Measurements from ENCODE around the gene NDRG2. TPM values are rescaled to one million over a fixed set of nuclear protein-coding genes. Genes with fewer than 3 reads are reported as not detected.
"Not testable (repeated sequence)": the region's sequence is repeated elsewhere in the genome, so short reads cannot be mapped to it uniquely, and the experiment has no call there.

The NDRG2 gene
- total RNA-seq, 2 donors from 2014 or later: 29.8 to 38.2 TPM

GRCh38 chr14:21049271-21049673 lies 24.4 kb upstream of the NDRG2 start:
- H3K36me3 Mint-ChIP-seq (ENCODE audit: low read depth): peaks cover 2% of the 10 kb centered on the region
- H3K27me3 Mint-ChIP-seq: peaks cover 40% of the 10 kb centered on the region
- no peaks in the 10 kb centered on the region for H3K9me3 ChIP-seq (ENCODE audit: control insufficient read depth, low read length, poor library complexity, severe bottlenecking)
- H3K4me3 Mint-ChIP-seq: no peak overlapping the region
- peaks cover 22% of the 10 kb centered on the region for H3K4me1 Mint-ChIP-seq
- ATAC-seq (no peak), DNase-seq (no peak)
- H3K27ac Mint-ChIP-seq: no peak overlapping the region

DNA sequence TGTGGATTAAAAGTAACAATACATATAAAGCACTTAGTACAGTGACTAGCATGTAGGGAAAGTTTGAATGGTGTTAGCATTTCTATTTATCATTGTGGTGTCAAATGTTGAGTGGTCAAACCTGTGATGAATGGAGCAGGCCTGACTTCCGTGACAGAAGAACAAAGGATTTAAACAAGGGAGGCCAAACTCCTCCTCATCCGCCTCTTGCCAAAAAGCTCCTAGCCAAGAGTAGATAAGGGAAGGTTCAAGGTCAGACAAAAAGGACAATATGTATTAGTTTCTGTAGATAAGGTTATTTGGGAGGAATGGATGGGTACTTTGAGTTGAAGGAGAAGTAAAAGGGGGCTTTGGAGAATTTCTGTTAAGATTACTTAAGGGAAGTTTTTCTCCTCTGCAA lies 23.8 kb upstream of the NDRG2 start:
- H3K27ac Mint-ChIP-seq: no peak overlapping the region
- H3K4me3 Mint-ChIP-seq: no peak overlapping the region
- no peak for ATAC-seq

DNA sequence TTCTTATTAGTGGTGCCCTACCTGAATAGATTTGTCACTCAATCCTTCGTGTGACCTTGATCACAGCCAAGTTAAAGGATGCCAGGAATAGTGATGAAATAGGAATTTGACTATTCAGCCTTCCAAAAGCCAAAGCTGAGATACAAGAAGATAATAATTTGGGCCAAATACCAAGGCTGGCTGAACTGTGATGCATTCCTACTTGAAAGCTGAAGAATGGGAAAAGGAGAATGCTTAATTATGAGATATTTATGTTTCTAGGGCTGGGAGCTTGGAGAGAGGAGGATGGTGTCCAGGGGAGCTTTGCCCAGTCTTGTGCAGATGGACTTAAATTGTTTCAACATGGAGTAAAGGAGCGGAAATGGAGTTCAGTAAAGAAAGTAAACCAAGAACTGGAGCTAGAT lies 22.5 kb upstream of the NDRG2 start:
- no peaks in the 10 kb centered on the region for H3K9me3 ChIP-seq (ENCODE audit: control insufficient read depth, low read length, poor library complexity, severe bottlenecking)
- ATAC-seq: no peak
- H3K27ac Mint-ChIP-seq: no peak overlapping the region
- peaks cover 30% of the 10 kb centered on the region for H3K4me1 Mint-ChIP-seq
- peaks cover 3% of the 10 kb centered on the region for H3K36me3 Mint-ChIP-seq (ENCODE audit: low read depth)
- peaks cover 38% of the 10 kb centered on the region for H3K27me3 Mint-ChIP-seq
- H3K4me3 Mint-ChIP-seq: no peak overlapping the region
- DNase-seq: no peak

More for the DNA sequence above, 23.8 kb upstream of the NDRG2 start:
- Mint-ChIP-seq H3K27me3 (peaks cover 40% of the 10 kb centered on the region), H3K4me1 (peaks cover 20% of the 10 kb centered on the region), H3K36me3 (ENCODE audit: low read depth) (peaks cover 2% of the 10 kb centered on the region)
- H3K9me3 ChIP-seq (ENCODE audit: control insufficient read depth, low read length, poor library complexity, severe bottlenecking): no peaks in the 10 kb centered on the region
- no peak for DNase-seq

GRCh38 chr14:21043974-21044618 lies 19.2 kb upstream of the NDRG2 start:
- H3K4me1 Mint-ChIP-seq: peaks cover 34% of the 10 kb centered on the region

DNA sequence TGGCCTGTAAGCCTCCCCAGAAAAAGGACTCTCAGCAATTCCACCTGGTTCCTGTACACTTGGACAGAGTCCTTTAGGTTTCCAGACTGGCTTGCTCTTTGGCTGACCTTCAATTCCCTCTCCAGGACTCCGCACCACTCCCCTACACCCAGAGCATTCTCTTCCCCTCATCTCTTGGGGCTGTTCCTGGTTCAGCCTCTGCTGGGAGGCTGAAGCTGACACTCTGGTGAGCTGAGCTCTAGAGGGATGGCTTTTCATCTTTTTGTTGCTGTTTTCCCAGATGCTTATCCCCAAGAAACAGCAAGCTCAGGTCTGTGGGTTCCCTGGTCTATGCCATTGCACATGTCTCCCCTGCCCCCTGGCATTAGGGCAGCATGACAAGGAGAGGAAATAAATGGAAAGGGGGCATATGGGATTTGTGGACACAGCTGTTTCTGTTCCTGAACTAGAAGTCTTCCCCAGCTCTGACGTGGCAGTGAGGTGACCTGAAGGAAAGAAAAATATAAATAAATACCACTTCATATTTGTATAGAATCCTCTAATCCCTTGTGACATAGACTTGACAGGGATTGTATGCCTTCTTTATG lies 18.6 kb upstream of the NDRG2 start:
- peaks cover 22% of the 10 kb centered on the region for H3K27me3 Mint-ChIP-seq
- DNase-seq (no peak), ATAC-seq (no peak)
- peak overlapping the region; percentile 92 for H3K27ac Mint-ChIP-seq
- H3K36me3 Mint-ChIP-seq (ENCODE audit: low read depth): peaks cover 4% of the 10 kb centered on the region
- H3K4me1 Mint-ChIP-seq: peaks cover 34% of the 10 kb centered on the region
- H3K4me3 Mint-ChIP-seq: no peak overlapping the region
- no peaks in the 10 kb centered on the region for H3K9me3 ChIP-seq (ENCODE audit: control insufficient read depth, low read length, poor library complexity, severe bottlenecking)

More at GRCh38 chr14:21043974-21044618, 19.2 kb upstream of the NDRG2 start:
- Mint-ChIP-seq H3K4me3 (peak overlapping the region; percentile 36), H3K27me3 (peaks cover 25% of the 10 kb centered on the region), H3K27ac (peak overlapping the region; percentile 92), H3K36me3 (ENCODE audit: low read depth) (peaks cover 4% of the 10 kb centered on the region)
- ATAC-seq (peak; percentile 69), DNase-seq (no peak)
- H3K9me3 ChIP-seq (ENCODE audit: control insufficient read depth, low read length, poor library complexity, severe bottlenecking): no peaks in the 10 kb centered on the region

- peaks cover 34% of the 10 kb centered on the region for H3K4me1 Mint-ChIP-seq
- ATAC-seq (no peak), DNase-seq (no peak)
- no peaks in the 10 kb centered on the region for H3K9me3 ChIP-seq (ENCODE audit: control insufficient read depth, low read length, poor library complexity, severe bottlenecking)
- H3K4me3 Mint-ChIP-seq: no peak overlapping the region
- H3K36me3 Mint-ChIP-seq (ENCODE audit: low read depth): peaks cover 4% of the 10 kb centered on the region
- H3K27me3 Mint-ChIP-seq: peaks cover 17% of the 10 kb centered on the region
- H3K27ac Mint-ChIP-seq: peak overlapping the region; percentile 92
Observed at GRCh38 chr14:21042918-21043317, 18.1 kb upstream of the NDRG2 start.

- peaks cover 4% of the 10 kb centered on the region for H3K36me3 Mint-ChIP-seq (ENCODE audit: low read depth)
- DNase-seq (no peak), ATAC-seq (no peak)
- no peak within 1 kb of the TSS for H3K4me3 Mint-ChIP-seq
- peak within 1 kb of the TSS; percentile 92 for H3K27ac Mint-ChIP-seq
- peaks cover 34% of the 10 kb centered on the region for H3K4me1 Mint-ChIP-seq
- H3K9me3 ChIP-seq (ENCODE audit: control insufficient read depth, low read length, poor library complexity, severe bottlenecking): no peaks in the 10 kb centered on the region
- peaks cover 17% of the 10 kb centered on the region for H3K27me3 Mint-ChIP-seq
Observed at GRCh38 chr14:21041676-21042433, 17.0 kb upstream of the NDRG2 start, which contains the start of gene RNASE7. RNASE7 (plus strand) TSS chr14:21042362; CDS start chr14:21042993, 631 bp downstream.

GRCh38 chr14:21040941-21041340 lies 16.1 kb upstream of the NDRG2 start:
- ATAC-seq; H3K4me3 Mint-ChIP-seq; H3K36me3 Mint-ChIP-seq (ENCODE audit: low read depth); H3K27ac Mint-ChIP-seq; DNase-seq; H3K9me3 ChIP-seq (ENCODE audit: control insufficient read depth, low read length, poor library complexity, severe bottlenecking): not testable (repeated sequence)
- H3K27me3 Mint-ChIP-seq: peaks cover 17% of the 10 kb centered on the region
- H3K4me1 Mint-ChIP-seq: peaks cover 34% of the 10 kb centered on the region

GRCh38 chr14:21040370-21040925 lies 15.6 kb upstream of the NDRG2 start:
- Mint-ChIP-seq H3K36me3 (ENCODE audit: low read depth) (peaks cover 4% of the 10 kb centered on the region), H3K27me3 (peaks cover 21% of the 10 kb centered on the region), H3K4me3 (no peak overlapping the region), H3K27ac (no peak overlapping the region), H3K4me1 (peaks cover 34% of the 10 kb centered on the region)
- no peaks in the 10 kb centered on the region for H3K9me3 ChIP-seq (ENCODE audit: control insufficient read depth, low read length, poor library complexity, severe bottlenecking)
- no peak for DNase-seq
- ATAC-seq: no peak

DNA sequence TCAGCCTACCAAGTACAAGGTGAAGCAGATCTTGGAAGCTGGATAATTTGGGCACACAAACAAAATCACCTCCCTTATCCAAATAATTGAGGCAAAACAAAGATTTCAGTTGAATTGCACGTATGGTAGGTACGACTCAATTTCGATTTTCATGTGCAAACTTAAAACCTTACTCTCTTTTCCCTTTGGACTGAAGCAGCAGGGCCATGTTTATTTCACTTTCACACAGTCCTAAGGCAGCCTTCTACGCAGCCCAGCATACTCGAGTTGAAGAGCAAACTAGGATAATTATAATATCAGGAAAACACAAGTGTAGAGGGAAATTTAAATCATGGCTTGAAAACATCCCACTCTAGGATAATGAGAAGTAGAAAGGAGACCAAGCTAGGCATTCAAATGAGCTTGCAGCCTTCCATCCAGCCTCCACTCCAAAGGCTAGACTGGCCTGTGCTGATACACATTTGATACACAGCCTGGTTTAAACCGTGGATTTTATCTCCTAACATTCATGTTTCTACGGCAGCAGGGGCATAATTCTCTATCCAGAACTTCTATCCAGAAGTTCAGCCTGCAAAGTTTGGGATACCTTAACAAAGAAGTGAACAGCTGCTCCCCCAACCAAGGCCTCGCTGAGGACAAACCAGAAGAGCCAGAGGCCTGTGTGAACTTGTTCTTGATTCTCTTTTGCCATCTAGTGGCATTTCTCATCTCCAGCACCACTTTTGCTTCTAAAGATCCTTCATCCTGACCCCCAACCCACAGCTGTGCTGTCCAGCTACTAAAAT lies 14.9 kb upstream of the NDRG2 start:
- DNase-seq: no peak
- no peak overlapping the region for H3K27ac Mint-ChIP-seq

DNA sequence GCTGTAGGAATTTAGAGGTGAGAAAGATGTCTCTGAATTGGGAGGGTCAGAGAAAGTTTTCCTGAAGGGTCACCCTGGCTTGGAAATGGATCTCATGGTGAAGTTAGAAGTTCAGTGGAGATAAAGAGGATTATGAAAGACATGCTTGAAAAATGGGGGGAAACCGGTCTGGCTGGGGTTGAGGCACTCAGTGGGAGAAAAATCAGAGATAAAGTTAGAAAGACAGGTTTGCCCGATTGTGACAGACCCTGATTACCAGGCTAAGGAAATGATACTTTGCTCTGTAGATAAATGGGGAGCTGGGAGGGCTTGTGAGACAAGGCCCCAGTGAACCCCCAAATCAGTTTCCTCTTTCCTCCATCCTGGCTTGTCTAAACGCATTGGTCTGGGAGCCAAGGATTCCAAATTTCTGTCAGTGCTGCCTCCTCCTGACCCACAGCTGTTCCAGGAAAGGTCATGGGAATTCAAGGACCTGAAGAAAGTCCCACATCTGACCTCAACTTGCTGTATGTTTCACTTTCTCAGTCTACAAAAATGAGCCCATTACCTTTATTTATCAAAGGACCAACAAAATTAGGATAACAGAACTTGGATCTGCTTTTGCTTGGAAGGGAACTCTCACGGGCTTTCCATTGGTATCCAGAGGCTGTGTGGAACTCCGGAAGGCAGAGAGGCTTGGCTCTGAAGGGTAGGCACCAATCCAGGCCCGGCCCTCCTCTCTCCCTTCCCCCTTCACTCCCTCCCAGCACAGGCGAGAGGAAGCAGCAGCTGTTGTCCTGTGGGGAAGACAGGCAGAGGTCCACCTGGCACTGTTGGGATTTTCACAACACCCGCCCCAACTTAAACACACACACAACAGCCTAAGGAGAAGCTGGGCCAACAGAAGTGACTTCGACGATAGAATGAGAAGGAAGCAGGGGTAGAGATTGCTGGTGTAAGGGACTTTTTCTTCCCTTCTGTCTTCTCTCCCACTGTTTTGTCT lies 13.9 kb upstream of the NDRG2 start:
- Mint-ChIP-seq H3K27ac (no peak overlapping the region), H3K4me1 (peaks cover 21% of the 10 kb centered on the region)

More for the DNA sequence above, 14.9 kb upstream of the NDRG2 start:
- H3K27me3 Mint-ChIP-seq: peaks cover 20% of the 10 kb centered on the region
- peak; percentile 63 for ATAC-seq
- H3K9me3 ChIP-seq (ENCODE audit: control insufficient read depth, low read length, poor library complexity, severe bottlenecking): no peaks in the 10 kb centered on the region
- peaks cover 4% of the 10 kb centered on the region for H3K36me3 Mint-ChIP-seq (ENCODE audit: low read depth)
- H3K4me1 Mint-ChIP-seq: peaks cover 29% of the 10 kb centered on the region
- no peak overlapping the region for H3K4me3 Mint-ChIP-seq

GRCh38 chr14:21037156-21037555 lies 12.3 kb upstream of the NDRG2 start:
- ATAC-seq (no peak), DNase-seq (no peak)
- Mint-ChIP-seq H3K36me3 (ENCODE audit: low read depth) (peaks cover 2% of the 10 kb centered on the region), H3K4me3 (no peak overlapping the region), H3K4me1 (peaks cover 7% of the 10 kb centered on the region), H3K27ac (no peak overlapping the region), H3K27me3 (peaks cover 20% of the 10 kb centered on the region)
- no peaks in the 10 kb centered on the region for H3K9me3 ChIP-seq (ENCODE audit: control insufficient read depth, low read length, poor library complexity, severe bottlenecking)

More for the DNA sequence above, 13.9 kb upstream of the NDRG2 start:
- no peaks in the 10 kb centered on the region for H3K9me3 ChIP-seq (ENCODE audit: control insufficient read depth, low read length, poor library complexity, severe bottlenecking)
- H3K36me3 Mint-ChIP-seq (ENCODE audit: low read depth): peaks cover 4% of the 10 kb centered on the region
- no peak overlapping the region for H3K4me3 Mint-ChIP-seq
- no peak for ATAC-seq
- H3K27me3 Mint-ChIP-seq: peaks cover 15% of the 10 kb centered on the region
- DNase-seq: no peak

Data from T-helper 17 cell (primary cell).